VCaP (cell line): ENCODE measurements around the gene MAP2K6.

Source experiments
- H3K27ac ChIP-seq: fragments of 450-650 bp; 2 replicates; pipeline ENCODE4 v1.5.1; 2017
- CTCF ChIP-seq: fragments of 450-650 bp; conservative IDR thresholded peaks from 2 replicates; pipeline ENCODE4 v1.5.1; 2017; ENCODE audit warnings: mild to moderate bottlenecking, moderate library complexity

Gene MAP2K6

GRCh38 chr17:69415431-69415830 lies 934 bp downstream of the MAP2K6 start:
- peak overlapping the region; percentile 69 for H3K27ac ChIP-seq
- TF ChIP-seq CTCF: no peak

GRCh38 chr17:69417545-69418483 lies 3.3 kb downstream of the MAP2K6 start:
- peak overlapping the region; percentile 49 for H3K27ac ChIP-seq
- TF ChIP-seq CTCF: no peak

GRCh38 chr17:69418535-69418934 lies 4.0 kb downstream of the MAP2K6 start:
- TF ChIP-seq CTCF: no peak
- H3K27ac ChIP-seq: peak overlapping the region; percentile 49

- no peak overlapping the region for H3K27ac ChIP-seq
- no peak for TF ChIP-seq CTCF
Measured at GRCh38 chr17:69423450-69423849, 9.0 kb downstream of the MAP2K6 start.

GRCh38 chr17:69424287-69425041 lies 10.0 kb downstream of the MAP2K6 start:
- TF ChIP-seq CTCF: no peak
- H3K27ac ChIP-seq: no peak overlapping the region

- H3K27ac ChIP-seq: no peak overlapping the region
- no peak for TF ChIP-seq CTCF
Measured at GRCh38 chr17:69425978-69426377, 11.5 kb downstream of the MAP2K6 start.

GRCh38 chr17:69427486-69428197 lies 13.1 kb downstream of the MAP2K6 start:
- no peak for TF ChIP-seq CTCF

More at GRCh38 chr17:69427486-69428197, 13.1 kb downstream of the MAP2K6 start:
- no peak overlapping the region for H3K27ac ChIP-seq
